Measurements from ENCODE around the gene BCOR. TPM values are rescaled to one million over a fixed set of nuclear protein-coding genes. Genes with fewer than 3 reads are reported as not detected.

BCOR gene
- total RNA-seq (2022) (7.5 and 12.0 TPM in 2 replicates), Bru-seq, nascent RNA (percentile 36 among the genes with signal in this experiment), BruChase-seq, experiment 1, labeled RNA remaining after a 6-hour chase (percentile 33 among the genes with signal in this experiment), BruChase-seq, experiment 2, labeled RNA remaining after a 2-hour chase (percentile 41 among the genes with signal in this experiment)
- long read RNA-seq, partial matches to known transcripts: 6 of 12 reads
- long read RNA-seq, other reads (novel, unspliced or antisense): 6 of 12 reads

DNA sequence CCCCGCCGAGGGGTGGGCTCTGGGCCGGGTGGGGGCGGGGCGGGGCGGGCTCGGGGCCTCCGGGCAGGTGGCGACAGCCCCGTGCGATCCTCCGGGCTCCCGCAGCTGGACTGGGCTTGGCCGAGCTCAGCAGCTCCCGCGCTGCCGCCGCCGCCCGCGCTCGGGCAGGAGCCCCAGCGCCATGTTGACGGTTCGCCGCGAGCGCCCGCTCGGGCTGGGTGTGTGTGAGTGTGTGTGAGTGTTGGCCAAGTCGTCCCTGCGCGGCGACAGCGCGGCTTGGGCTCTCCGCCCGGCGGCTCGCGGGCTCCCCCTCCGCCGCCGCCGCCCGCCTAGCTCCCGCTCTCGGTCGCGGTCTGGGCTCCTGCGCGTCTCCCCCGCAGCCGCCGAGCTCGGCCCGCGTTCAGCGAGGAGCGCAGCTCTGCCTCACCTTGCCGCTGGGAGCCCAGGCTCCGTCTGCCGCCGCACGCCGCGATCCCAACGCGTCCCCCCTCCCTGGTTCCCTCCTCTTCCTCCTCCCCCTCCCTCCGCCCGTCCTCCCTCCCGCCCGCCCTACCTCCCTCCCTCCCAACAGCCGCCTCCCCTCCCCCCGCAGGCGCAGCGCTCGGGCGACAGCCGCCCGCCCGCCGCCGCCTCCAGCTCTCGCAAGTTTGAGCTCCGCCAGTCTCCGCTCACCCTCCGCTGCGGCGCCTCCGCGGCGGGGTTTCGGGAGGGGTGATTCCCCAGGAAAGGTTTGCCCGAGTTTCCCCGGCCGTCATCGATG, at the start of gene BCOR:
BCOR (minus strand) TSS at position 455 of the 760 bp plus-strand sequence. CDS start 20,029 bp downstream, outside the sequence.
- Mint-ChIP-seq H3K27ac (ENCODE audit: low read depth, unreplicated experiment) (no peak within 1 kb of the TSS), H3K9me3 (ENCODE audit: unreplicated experiment) (no peaks in the 10 kb centered on the region), H3K4me1 (ENCODE audit: insufficient read depth, unreplicated experiment) (no peaks in the 10 kb centered on the region), H3K27me3 (ENCODE audit: insufficient read depth, unreplicated experiment) (peaks cover 4% of the 10 kb centered on the region), H3K4me3 (ENCODE audit: unreplicated experiment) (peak within 1 kb of the TSS; percentile 80), H3K36me3 (ENCODE audit: insufficient read depth, unreplicated experiment) (no peaks in the 10 kb centered on the region)
- CTCF ChIA-PET: interaction anchor here (0.5 to 1.4 kb wide), 3 partner anchors 13 to 84 kb away, joined by 3 to 5 read pairs (median 3); no protein-coding TSS in a partner anchor
- no peak for TF ChIP-seq CTCF (IDR thresholded peaks at IDR 0.05; ENCODE audit: unreplicated experiment)
- POLR2A ChIA-PET: interaction anchor here (0.6 to 3.5 kb wide), 11 partner anchors 8 to 367 kb away, joined by 3 to 23 read pairs (median 9); no protein-coding TSS in a partner anchor
- intact Hi-C loops (cut with micrococcal nuclease): loop anchor here (1.0 to 10.0 kb wide), 6 partner anchors 55 to 363 kb away; no protein-coding TSS in a partner anchor
- DNase-seq (ENCODE audit: unreplicated experiment): peak; percentile 50
- BruUV-seq (replicated peaks): no TSS peak

DNA sequence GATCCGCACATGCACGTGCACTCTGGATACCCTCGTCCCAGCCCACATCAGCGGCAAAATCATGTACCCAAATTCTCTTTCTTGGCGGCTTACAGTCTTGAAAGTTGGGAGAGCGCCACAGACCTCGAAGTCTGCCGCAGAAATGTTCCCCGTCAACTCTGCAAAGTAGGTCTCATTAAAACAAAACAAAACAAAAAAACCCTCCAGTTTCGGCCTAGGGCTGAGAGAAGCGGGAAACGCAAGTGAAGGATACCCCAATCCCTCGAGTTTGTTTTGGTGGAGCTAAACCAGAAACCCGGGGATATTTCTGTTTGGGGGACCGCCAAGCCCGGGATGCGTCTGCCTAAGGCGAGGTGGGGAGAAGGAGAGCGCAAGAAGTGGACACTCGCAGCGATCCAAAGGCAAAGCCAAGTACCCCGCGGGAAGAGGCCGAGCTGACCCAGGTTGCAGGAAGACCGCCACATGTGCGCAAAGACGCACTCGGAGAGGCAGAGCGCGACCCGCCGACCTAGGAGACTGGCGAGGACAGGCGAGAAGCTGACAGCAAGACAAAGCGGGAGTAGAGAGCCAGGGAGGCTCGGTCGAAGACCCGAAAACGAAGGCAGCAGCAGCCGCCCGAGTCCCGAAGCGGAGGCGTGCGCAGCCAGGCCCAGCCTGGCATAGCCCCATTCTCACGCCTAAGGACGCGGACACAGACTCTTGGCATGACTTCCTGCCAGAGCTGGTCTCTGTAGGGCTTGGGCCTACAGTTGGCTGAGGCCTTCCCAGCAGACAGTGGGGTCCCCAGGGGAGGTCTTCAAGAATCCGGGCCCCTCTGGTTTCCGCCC, 49.6 kb upstream of the BCOR start:
- H3K4me1 Mint-ChIP-seq (ENCODE audit: insufficient read depth, unreplicated experiment): no peaks in the 10 kb centered on the region
- ChIA-PET CTCF (no interaction called here), POLR2A (interaction anchor here (0.6 kb wide), 1 partner anchor 51 kb away, joined by 3 read pairs; no protein-coding TSS in a partner anchor)
- BruUV-seq (replicated peaks): no TSS peak
- intact Hi-C loops (cut with micrococcal nuclease): no loop called here
- peak overlapping the region; percentile 58 for H3K4me3 Mint-ChIP-seq (ENCODE audit: unreplicated experiment)
- no peaks in the 10 kb centered on the region for H3K36me3 Mint-ChIP-seq (ENCODE audit: insufficient read depth, unreplicated experiment)
- DNase-seq (ENCODE audit: unreplicated experiment): no peak
- TF ChIP-seq CTCF (IDR thresholded peaks at IDR 0.05; ENCODE audit: unreplicated experiment): no peak
- H3K27ac Mint-ChIP-seq (ENCODE audit: low read depth, unreplicated experiment): no peak overlapping the region
- H3K9me3 Mint-ChIP-seq (ENCODE audit: unreplicated experiment): no peaks in the 10 kb centered on the region
- H3K27me3 Mint-ChIP-seq (ENCODE audit: insufficient read depth, unreplicated experiment): peaks cover 13% of the 10 kb centered on the region

- Mint-ChIP-seq H3K9me3 (ENCODE audit: unreplicated experiment) (no peaks in the 10 kb centered on the region), H3K27ac (ENCODE audit: low read depth, unreplicated experiment) (no peak overlapping the region), H3K4me3 (ENCODE audit: unreplicated experiment) (peak overlapping the region; percentile 58), H3K4me1 (ENCODE audit: insufficient read depth, unreplicated experiment) (no peaks in the 10 kb centered on the region), H3K27me3 (ENCODE audit: insufficient read depth, unreplicated experiment) (peaks cover 22% of the 10 kb centered on the region), H3K36me3 (ENCODE audit: insufficient read depth, unreplicated experiment) (no peaks in the 10 kb centered on the region)
- ChIA-PET POLR2A (interaction anchor here (0.6 kb wide), 1 partner anchor 50 kb away, joined by 3 read pairs; no protein-coding TSS in a partner anchor), CTCF (no interaction called here)
- BruUV-seq (replicated peaks): no TSS peak
- peak; percentile 21 for DNase-seq (ENCODE audit: unreplicated experiment)
- intact Hi-C loops (cut with micrococcal nuclease): no loop called here
- no peak for TF ChIP-seq CTCF (IDR thresholded peaks at IDR 0.05; ENCODE audit: unreplicated experiment)
These were observed 48.7 kb upstream of the BCOR start for GRCh38 chrX:40146262-40147125.
